ENCODE measurements around the gene SULF2. TPM values are rescaled to one million over a fixed set of nuclear protein-coding genes. Genes with fewer than 3 reads are reported as not detected.

The SULF2 gene
- total and polyA plus RNA-seq, 3 donors from 2014 or later, result 61.5 to 117 (median 95.6) TPM

DNA sequence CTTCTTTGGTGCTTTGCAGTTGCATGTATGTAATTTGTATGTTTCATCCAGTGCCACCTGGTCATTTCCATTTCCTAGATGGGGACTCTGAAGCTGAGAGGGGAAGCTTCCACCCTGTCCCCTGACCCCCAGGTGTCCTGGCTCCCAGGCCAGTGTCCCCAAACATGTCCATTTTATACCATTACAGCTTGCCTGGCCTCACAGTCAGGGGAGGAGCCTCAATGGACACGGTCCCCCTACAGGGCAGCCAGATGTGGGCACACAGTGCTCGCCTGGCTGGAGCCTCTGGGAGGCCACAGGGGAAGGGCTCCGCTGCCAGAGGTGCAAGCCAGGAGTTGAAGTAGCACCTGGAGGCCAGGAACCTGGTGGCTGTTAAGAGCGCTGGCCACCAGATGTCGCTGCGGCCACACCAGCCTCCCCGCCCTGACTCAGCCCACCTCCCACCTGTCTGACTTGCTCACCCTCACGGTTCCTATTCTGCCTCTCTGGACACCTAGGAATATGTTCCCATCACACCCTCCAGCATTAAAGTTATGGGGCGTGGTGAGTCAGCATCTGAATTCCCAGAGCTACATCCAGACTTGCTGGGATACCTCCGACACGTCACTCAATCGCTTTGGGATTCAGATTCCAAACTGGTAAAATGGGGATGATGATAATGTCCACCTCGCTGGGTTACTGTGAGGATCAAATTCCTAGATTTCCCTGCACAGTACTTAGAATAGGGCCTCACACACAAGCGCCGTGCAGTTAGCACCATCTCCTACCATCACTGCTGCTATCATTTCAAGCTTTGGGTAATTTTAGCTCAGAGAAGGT, 107.4 kb downstream of the SULF2 start:
- no peaks in the 10 kb centered on the region for H3K27me3 ChIP-seq
- WGBS, 2 donors, result 67 to 83% methylated on average over 9 to 15 of the region's 15 CpGs
- TF ChIP-seq CTCF (IDR thresholded peaks at IDR 0.05) (peak in 2 of 3 experiments; percentile 67 to 74), POLR2A (IDR thresholded peaks at IDR 0.05) (no peak)
- intact Hi-C loops (cut with DNase I; ENCODE audit: low total_unique reads), result no loop called here
- no peak overlapping the region for H3K4me3 ChIP-seq
- H3K9me3 ChIP-seq, result no peaks in the 10 kb centered on the region
- H3K36me3 ChIP-seq (ENCODE audit: low read depth, missing control alignments), result no peaks in the 10 kb centered on the region
- no peak overlapping the region for H3K27ac ChIP-seq
- peak; percentile 56 for DNase-seq
- no peaks in the 10 kb centered on the region for H3K4me1 ChIP-seq

GRCh38 chr20:47676912-47677634, 108.2 kb downstream of the SULF2 start:
- TF ChIP-seq CTCF (IDR thresholded peaks at IDR 0.05), result no peak
- TF ChIP-seq POLR2A (IDR thresholded peaks at IDR 0.05), result no peak
- H3K4me1 ChIP-seq, result no peaks in the 10 kb centered on the region
- no peak for DNase-seq
- intact Hi-C loops (cut with DNase I; ENCODE audit: low total_unique reads), result no loop called here
- H3K27me3 ChIP-seq, result no peaks in the 10 kb centered on the region
- WGBS, 2 donors, result 87 to 90% methylated on average over 17 to 18 of the region's 18 CpGs
- no peaks in the 10 kb centered on the region for H3K36me3 ChIP-seq (ENCODE audit: low read depth, missing control alignments)
- no peak overlapping the region for H3K27ac ChIP-seq
- H3K9me3 ChIP-seq, result no peaks in the 10 kb centered on the region
- no peak overlapping the region for H3K4me3 ChIP-seq

DNA sequence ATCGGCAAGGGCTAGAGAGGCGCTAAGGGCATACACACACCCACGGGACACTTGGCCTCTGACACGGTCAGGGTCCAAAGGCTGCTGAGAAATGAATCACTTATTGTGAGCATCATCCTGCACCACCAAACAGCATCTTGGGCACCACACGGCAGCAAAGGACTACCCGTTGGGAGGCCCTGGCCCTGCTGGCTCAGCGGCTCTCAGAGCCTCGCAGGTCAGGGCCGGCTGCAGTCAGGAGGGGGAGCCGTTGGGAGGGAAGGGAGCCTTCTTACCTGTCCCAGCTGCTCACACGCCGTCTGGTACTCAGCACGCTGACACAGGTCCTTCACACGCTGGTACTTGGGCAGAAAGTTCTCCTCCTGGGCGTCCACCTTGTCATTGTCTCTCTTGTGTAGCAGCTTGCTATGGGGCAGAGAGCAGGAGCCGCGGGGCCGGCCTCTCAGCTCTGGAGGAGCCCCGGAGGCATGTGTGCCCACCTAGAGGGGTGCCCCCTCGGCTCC, 109.0 kb downstream of the SULF2 start:
- no peaks in the 10 kb centered on the region for H3K4me1 ChIP-seq
- TF ChIP-seq CTCF (IDR thresholded peaks at IDR 0.05) (no peak), POLR2A (IDR thresholded peaks at IDR 0.05) (no peak)
- 87 to 88% methylated on average over 16 to 20 of the region's 20 CpGs for WGBS, 2 donors
- H3K4me3 ChIP-seq, result no peak overlapping the region
- H3K27ac ChIP-seq, result no peak overlapping the region
- H3K27me3 ChIP-seq, result no peaks in the 10 kb centered on the region
- H3K9me3 ChIP-seq, result no peaks in the 10 kb centered on the region
- no peak for DNase-seq
- H3K36me3 ChIP-seq (ENCODE audit: low read depth, missing control alignments), result no peaks in the 10 kb centered on the region
- intact Hi-C loops (cut with DNase I; ENCODE audit: low total_unique reads), result no loop called here

DNA sequence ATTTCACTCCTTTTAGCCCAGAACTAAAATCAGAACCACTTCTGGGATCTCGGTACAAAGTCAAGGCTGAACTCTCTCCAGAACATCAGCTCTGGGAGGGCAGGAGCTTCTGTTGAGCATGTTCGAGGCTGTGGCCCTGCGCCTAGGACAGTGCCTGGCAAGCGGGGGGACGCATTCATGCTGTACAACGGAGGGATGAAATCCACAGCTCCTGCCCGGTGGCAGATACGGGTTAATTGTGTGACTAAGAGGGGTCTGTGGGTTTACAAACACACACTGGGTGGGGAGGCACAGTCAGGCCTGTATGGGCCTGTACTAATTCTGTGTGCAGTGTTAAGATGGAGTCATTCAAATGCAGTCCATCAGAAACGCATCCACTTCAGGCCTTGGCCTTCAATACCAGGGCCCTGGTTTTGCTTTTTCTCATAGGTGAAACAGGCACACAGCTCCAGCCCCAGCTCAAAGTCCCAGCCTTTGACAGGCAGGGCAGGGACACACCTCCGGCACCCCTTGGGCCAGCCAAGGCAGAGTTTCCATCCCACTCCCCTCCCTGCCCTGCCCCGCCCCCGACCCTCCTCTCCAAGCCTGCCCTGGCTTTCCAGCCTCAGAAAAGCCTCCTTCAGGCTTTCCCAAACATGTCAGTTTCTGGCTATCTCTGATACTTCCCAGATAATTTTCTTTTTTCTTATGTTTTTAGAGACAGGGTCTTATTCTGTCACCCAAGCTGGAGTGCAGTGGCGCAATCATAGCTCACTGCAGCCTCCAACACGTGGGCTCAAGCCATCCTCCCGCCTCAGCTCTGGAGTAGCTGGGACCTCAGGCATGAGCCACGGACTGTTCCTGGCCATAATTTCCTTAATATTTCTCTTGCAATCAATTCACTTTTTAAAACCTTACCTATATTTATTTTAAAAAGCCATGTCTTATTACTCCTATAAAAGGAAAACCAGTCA, 109.8 kb downstream of the SULF2 start:
- Histone ChIP-seq H3K9me3 (no peaks in the 10 kb centered on the region), H3K27me3 (no peaks in the 10 kb centered on the region), H3K36me3 (ENCODE audit: low read depth, missing control alignments) (no peaks in the 10 kb centered on the region), H3K27ac (no peak overlapping the region), H3K4me3 (no peak overlapping the region), H3K4me1 (no peaks in the 10 kb centered on the region)
- no peak for DNase-seq
- 91% methylated on average over 15 to 16 of the region's 16 CpGs for WGBS, 2 donors
- intact Hi-C loops (cut with DNase I; ENCODE audit: low total_unique reads), result no loop called here
- TF ChIP-seq CTCF (IDR thresholded peaks at IDR 0.05) (no peak), POLR2A (IDR thresholded peaks at IDR 0.05) (no peak)

Measured in testis (tissue), 3 donors.